ENCODE measurements around the gene DNAJC30.

DNA sequence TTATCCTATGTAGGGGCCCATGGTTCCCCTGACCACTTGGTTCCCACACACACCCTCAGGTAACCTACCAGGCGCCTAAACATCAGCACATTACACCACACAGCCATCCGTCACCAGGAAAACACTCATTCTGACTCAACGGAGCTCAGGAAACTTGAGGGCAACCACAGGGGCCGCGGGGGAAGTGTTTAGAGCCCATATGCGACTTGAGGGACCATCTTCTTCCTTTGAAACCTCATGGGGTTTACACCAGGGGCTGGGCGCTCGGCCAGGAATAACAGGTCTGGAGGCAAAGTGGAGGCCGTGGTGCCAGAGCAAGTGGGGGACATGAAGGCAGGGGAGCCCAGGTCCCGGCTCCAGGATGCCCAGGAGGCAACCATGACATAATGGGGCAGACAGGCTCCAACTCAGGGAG, 34.7 kb upstream of the DNAJC30 start:
- TF ChIP-seq, protein P1, sequence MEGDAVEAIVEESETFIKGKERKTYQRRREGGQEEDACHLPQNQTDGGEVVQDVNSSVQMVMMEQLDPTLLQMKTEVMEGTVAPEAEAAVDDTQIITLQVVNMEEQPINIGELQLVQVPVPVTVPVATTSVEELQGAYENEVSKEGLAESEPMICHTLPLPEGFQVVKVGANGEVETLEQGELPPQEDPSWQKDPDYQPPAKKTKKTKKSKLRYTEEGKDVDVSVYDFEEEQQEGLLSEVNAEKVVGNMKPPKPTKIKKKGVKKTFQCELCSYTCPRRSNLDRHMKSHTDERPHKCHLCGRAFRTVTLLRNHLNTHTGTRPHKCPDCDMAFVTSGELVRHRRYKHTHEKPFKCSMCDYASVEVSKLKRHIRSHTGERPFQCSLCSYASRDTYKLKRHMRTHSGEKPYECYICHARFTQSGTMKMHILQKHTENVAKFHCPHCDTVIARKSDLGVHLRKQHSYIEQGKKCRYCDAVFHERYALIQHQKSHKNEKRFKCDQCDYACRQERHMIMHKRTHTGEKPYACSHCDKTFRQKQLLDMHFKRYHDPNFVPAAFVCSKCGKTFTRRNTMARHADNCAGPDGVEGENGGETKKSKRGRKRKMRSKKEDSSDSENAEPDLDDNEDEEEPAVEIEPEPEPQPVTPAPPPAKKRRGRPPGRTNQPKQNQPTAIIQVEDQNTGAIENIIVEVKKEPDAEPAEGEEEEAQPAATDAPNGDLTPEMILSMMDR (conservative IDR thresholded peaks at IDR 0.05 in 1 of 2, IDR thresholded peaks at IDR 0.05 in 1 of 2; ENCODE audit: low read depth in 1 of 2, low read length in 2 of 2) = no peak
- no peak for TF ChIP-seq EZH2 (IDR thresholded peaks at IDR 0.05; ENCODE audit: low read length, missing control alignments)
